ENCODE results near the gene BCAS3.

DNA sequence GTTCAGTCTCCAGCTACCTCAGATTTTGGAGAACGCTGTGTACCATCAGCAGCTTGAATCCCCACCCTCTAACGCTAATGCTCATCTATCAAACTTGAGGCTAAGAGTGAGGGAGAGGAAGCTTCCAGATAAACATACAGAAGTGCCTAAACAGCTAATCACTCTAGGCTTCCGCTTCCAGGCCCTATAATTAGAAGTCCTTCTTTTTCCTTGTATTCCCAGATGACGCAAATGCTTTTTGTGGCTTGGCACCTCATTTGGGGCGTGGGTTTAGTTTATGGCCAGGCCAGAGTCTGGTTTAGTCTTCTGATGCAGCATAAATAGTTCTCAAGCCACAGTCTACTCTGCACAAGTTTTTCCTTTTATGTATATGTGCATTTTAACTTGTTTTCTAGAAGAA lies 263.4 kb downstream of the BCAS3 start:
- no peak for TF ChIP-seq SUZ12 (IDR thresholded peaks at IDR 0.05)
- TF ChIP-seq, protein P1, sequence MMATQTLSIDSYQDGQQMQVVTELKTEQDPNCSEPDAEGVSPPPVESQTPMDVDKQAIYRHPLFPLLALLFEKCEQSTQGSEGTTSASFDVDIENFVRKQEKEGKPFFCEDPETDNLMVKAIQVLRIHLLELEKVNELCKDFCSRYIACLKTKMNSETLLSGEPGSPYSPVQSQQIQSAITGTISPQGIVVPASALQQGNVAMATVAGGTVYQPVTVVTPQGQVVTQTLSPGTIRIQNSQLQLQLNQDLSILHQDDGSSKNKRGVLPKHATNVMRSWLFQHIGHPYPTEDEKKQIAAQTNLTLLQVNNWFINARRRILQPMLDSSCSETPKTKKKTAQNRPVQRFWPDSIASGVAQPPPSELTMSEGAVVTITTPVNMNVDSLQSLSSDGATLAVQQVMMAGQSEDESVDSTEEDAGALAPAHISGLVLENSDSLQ (IDR thresholded peaks at IDR 0.05), result no peak
- TF ChIP-seq FOXK2 (IDR thresholded peaks at IDR 0.05), result no peak
- TF ChIP-seq HDGF (IDR thresholded peaks at IDR 0.05; ENCODE audit: borderline replicate concordance), result no peak
- TF ChIP-seq NFRKB (IDR thresholded peaks at IDR 0.05), result no peak
